Testis (tissue), 2 donors: Measurements from ENCODE around the gene MFSD1.

Experiments
- POLR2A ChIP-seq: fragments of 450-650 bp; IDR thresholded peaks from one replicate; pipeline ENCODE4 v1.6.1; 2017; ENCODE audit warnings: antibody characterized with exemption, mild to moderate bottlenecking, moderate library complexity
- TF ChIP-seq, protein P1 (sequence below), 3 experiments: fragments of 450-650 bp in 2 of 3; fragments of 200-600 bp in 1 of 3; sonication (generic) in 1 of 3; IDR thresholded peaks; one replicate each; pipeline ENCODE4 v1.5.1; 2016 to 2019; ENCODE audit warnings: antibody characterized with exemption in 3 of 3, mild to moderate bottlenecking in 2 of 3, moderate library complexity in 1 of 3

DNA sequence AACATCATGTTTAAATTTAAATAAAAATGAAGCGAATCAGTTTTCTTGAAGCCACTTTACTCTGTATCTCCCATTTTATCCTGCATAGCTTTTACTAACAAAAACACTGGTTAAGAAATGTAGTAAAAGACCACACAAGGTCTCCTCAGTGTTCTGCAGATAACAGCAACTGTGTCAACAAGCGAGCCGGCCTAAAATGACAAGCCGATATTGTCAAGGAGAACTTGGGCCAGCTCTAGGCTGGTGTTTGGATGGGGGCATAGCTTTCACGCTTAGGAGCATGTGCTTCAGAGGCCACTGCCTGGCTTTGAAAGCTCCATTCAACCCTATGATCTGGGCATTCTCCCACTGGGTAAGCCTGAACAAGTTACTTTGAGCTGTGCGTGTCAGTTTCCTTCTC, 38.1 kb downstream of the MFSD1 start:
- TF ChIP-seq, protein P1, sequence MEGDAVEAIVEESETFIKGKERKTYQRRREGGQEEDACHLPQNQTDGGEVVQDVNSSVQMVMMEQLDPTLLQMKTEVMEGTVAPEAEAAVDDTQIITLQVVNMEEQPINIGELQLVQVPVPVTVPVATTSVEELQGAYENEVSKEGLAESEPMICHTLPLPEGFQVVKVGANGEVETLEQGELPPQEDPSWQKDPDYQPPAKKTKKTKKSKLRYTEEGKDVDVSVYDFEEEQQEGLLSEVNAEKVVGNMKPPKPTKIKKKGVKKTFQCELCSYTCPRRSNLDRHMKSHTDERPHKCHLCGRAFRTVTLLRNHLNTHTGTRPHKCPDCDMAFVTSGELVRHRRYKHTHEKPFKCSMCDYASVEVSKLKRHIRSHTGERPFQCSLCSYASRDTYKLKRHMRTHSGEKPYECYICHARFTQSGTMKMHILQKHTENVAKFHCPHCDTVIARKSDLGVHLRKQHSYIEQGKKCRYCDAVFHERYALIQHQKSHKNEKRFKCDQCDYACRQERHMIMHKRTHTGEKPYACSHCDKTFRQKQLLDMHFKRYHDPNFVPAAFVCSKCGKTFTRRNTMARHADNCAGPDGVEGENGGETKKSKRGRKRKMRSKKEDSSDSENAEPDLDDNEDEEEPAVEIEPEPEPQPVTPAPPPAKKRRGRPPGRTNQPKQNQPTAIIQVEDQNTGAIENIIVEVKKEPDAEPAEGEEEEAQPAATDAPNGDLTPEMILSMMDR (IDR thresholded peaks at IDR 0.05): no peak
- no peak for TF ChIP-seq POLR2A
